Femur (tissue), 1 donor: ENCODE data around the gene C14orf93.
A peak's percentile ranks its signal among the peaks of the same experiment; 100 is the strongest.

Source experiments
- DNase-seq: peaks from one replicate; pipeline ENCODE4 v3.0.0-alpha.2; 2017

Gene C14orf93

DNA sequence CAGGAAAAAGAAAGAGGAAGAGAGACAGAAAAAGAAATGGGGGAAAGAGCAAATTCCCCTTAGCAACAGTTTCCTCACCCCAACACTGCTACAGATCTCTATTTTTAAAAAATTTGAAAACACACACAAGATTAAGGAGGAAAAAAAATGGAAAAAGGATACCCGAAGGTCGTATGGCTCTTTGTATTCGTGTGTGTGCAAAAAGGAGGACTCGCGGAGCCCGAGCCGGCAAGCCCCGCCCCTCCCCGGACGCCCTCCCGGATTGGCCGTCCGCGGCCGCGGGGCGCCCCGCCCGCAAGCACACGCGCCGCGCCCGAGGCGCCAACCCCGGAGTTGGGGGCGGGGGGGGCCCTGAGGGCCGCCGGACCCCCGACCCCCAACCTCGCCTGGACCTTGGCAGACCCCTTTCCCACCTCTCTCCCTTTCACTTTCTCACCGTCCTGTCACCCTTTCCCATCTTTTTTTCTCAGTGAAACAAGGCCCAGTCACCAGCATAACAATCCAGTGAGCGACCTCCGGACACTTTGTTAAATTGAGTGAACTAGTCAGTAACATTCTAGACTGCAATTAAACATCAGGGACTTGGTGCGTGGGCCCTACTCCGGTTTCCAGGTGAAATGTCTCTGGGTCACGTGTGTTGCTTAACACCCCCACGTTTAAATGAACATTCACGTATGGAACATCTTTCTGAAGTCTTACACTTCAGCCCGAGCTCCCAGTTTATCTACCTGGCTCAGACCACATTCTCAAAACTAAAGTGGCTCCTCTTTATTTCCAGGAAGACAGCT, at the start of gene C14orf93:
TSS of gene C14orf93 (minus strand) at position 205 of the 788 bp plus-strand sequence. CDS start 11,120 bp downstream, outside the sequence.
- peak; percentile 90 for DNase-seq

DNA sequence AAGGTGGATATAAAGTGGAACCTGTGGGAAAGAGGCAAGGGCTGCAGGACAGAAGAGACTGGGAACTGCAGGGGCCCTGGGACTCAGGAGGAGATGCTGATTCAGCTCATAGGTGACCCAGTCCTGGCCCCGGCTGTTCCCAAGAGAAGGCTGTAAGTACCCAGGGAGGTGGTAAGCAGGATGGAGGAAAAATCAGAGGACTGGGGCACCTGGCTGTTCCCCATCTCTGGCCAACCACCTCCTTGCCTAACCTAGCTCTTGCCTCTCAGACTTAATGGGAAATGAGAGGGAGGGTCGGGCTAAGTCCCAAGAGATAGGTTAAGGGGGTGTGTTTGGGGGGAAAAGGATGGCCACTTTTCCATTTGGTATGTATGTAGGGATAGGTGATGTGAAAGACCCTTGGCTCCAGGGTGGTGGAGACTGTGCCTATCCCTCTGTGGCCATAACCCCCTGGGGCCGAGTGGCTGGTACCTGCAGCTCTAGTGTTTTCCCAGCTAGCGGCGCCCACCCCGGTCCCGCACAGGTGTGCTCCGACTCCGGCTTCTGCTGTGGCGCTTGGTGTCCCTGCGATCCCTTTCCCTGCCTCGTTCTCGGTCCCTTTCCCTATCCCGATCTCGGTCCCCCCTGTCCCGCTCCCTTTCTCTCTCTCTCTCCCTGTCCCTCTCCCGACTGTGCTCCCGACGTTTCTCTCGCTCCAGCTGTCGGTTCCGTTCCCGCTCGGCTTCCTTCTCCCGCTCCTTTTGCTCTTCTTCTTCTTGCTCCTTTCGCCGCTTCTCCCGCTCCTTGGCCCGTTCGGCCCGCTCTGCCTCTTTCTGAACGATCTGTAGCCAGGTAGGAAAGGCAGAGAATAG, 48.9 kb upstream of the C14orf93 start:
- DNase-seq, result peak; percentile 19

- peak; percentile 93 for DNase-seq
These were observed 48.1 kb upstream of the C14orf93 start for GRCh38 chr14:23057757-23058653.

- DNase-seq, result peak; percentile 87
These were observed 47.2 kb upstream of the C14orf93 start, which contains the start of gene CDH24 for GRCh38 chr14:23056956-23057756. Gene CDH24, minus strand, starts transcription at chr14:23057520. Its CDS starts 1,787 bp downstream, at chr14:23055733.

DNA sequence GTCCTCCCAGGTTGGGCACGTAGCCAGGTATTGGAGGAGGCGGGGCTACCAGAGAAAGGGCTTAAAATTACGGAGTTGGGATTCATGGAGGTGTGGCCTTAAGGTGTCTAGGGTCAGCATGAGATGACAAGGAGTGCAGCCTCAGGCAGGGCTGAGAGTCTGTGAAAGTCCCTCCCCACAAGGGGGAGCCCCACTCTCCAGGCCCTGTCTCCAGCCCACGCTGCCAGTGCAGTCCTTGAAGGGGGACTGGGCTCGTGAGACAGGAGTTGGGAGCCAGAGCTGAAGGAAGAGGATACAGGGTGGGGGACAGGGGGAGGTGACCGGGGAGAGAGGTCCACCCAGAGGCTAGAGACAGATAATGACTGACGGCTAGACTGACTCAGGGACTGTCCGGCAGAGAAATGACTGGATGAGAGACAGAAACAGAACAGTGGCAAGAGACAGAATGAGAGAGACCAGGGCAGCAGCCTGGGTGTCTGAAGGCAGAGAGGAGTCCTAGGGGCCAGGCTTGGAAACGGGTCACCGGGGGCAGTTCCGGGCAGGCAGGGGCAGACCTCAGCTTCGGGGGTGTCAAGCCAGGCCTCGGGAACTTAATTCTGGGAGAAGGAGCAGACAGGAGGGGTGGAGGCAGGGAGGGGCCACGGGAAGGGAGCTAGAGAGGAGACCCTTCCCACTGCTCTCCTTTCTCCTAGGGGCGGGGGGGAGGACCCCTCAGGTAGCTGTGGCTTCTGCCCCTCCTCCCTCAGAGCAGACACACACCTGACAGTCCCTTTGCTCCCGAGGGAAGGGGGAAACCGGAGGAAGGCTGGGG, 46.4 kb upstream of the C14orf93 start:
- DNase-seq, result peak; percentile 71

DNA sequence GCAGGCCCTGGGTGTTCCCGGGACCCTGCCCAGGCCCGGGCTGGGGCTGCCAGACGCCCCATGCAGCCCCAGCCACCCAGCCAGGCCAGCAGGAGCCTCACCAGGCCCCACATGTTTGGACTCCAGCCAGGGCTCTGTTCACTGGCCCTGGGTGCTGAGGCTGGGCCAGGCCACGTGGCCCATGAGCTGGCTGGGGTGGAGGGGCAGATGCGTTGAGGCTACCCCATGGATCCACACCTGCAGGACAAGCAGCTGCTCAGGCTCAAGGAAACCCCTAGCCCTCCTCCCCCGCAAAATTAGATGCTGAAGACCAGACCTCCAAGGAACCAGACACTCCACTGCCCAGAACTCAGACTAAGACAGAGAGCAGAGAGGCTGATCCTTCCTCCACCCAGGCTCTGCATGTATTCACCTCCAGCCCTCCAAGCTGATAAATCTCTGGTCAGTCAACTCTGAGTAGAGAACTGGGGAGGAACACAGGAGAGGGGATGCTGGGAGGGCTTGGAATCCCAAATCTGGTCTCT, 45.7 kb upstream of the C14orf93 start:
- no peak for DNase-seq

DNA sequence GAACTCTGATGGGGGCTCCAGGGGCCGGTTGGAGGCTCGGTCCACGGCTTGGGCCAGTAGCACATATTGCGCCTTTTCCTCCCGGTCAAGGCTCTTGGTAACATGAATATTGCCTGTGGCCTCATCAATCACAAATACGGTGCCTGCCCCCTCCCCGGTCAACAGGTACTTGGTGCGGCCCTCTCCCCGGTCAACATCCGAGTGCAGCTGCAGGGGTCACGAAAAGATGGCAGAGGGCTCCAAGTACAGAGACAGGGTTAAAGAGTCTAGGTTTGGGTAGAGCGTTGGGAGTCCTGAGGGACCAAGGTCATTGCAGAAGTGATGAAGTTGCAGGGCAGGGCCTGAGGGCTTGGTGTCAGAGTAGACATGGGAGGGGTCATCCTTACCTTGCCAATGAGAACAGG, 45.2 kb upstream of the C14orf93 start:
- DNase-seq, result no peak

DNA sequence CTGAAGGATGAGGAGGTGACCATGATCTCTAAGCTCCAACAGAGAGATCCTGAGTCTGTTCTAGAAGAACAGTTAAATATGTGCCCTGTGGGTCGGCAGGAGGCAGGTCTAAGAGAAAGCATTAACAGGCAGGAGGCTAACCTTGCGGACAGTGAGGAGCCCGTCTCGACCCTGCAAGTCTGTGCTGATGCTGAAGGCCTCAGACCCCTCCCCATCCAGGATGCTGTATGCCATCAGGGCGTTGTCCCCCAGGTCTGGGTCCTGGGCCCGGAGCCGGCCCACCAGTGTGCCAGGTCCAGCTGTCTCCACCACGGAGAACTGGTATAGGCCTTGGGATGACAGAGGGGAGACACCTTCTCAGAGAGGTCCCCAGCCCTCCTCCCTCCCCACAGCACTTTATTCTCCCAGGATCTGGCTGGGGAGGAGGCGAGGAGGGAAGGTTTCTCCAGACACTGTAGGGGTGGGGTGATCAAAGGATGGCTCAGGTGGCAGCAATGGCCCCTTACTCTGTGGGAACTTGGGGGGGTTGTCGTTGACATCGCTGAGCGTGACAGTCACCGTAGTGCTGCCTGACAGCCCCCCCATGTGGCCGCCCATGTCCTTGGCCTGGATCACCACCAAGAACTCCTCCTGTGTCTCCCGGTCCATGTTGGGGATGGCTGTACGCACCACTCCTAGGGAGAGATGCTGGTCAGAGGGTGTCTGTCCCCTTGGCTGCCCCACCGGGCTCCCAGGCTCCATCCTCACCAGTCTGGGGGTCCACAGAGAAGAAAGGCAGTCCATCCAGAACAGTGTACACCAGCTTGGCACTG, 44.3 kb upstream of the C14orf93 start:
- no peak for DNase-seq

- DNase-seq, result no peak
These were observed 43.5 kb upstream of the C14orf93 start for GRCh38 chr14:23053426-23053825.

- no peak for DNase-seq
These were observed 42.7 kb upstream of the C14orf93 start for GRCh38 chr14:23052671-23053070.

- no peak for DNase-seq
These were observed 42.3 kb upstream of the C14orf93 start for GRCh38 chr14:23052182-23052623.

DNA sequence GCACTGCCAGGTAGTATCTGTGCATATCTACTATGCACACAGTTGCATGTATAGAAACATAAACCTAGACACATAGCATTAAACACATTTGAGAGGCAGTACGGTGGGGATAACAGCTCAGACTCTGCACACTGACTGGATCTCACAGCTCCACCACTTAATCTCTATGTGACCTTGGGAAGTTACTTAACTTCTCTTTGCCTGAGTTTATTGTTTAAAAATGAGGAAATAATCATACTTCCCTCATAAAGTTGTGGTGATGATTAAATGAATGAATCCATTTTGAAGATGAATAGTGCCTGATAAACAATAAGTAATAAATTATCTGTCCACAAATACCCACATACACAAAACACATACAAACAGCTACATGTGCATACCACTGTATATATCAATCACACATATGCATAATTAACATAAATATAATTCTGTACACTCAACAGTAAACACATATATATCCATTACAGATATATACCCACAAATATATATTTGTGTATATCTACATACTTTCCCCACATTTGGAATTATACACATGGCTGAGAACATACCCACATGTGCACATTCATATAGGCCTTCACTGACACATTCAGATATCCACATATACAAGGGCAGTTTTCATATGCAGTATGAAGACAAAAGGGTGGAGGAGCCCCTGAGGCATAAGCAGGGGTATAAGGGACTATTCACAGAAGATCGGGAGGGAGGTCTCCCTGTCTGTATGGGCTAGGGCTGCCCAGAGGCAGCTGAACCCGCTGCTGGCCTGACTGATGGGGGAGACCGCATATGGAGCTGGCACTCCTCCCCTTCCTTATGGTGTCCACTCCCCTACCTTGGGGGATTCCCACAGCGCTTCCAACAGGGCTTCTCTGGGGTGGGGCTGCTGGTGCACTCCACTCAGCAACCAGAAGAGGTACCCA, 41.5 kb upstream of the C14orf93 start:
- no peak for DNase-seq

- DNase-seq, result no peak
These were observed 39.1 kb upstream of the C14orf93 start for GRCh38 chr14:23049011-23049410.

DNA sequence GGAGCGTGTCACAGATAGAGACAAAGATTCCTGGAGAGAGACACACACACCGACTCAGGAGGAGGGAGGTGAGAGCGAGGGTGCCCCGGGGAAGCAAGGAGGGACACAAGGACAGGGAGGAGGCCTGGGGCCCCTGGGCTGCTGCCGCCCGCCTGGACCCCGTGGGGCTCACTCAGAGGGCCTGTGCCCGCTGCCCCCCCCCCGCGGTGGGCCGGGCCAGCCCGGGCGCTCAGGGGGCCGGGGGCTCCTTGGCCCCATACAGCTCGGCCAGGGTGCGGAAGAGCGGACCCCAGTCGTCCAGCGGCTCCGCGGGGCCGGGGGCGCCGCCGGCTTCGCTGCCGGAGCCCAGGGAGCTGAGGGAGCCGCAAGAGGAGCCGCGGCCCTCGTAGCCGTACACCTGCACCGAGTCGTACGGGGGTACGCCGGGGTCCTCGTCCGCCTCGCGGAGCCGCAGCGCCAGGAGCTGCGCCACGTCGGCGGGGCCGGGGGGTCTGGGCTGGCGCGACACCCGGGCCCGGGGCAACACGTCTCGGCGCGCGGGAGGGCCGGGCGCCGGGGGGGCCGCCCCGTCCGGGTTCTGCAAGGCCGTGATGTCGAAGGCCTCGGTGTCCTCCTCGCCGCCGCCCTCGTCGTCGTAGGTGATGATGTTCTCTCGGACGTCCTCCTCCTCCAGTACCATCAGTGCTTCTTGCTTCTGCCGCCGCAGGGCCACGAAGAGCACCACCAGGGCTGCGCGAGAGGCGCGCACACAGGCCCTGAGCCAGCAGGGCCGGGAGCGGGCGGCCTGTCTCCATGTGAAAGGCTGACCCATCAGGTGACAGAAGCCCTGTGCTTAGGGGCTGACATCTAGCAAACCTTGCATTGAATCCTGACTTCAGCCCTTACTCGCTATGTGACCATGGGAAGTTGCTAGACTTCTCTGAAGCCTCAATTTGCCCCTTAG, 38.1 kb upstream of the C14orf93 start:
- no peak for DNase-seq

- no peak for DNase-seq
These were observed 37.2 kb upstream of the C14orf93 start for GRCh38 chr14:23047034-23047634.

DNA sequence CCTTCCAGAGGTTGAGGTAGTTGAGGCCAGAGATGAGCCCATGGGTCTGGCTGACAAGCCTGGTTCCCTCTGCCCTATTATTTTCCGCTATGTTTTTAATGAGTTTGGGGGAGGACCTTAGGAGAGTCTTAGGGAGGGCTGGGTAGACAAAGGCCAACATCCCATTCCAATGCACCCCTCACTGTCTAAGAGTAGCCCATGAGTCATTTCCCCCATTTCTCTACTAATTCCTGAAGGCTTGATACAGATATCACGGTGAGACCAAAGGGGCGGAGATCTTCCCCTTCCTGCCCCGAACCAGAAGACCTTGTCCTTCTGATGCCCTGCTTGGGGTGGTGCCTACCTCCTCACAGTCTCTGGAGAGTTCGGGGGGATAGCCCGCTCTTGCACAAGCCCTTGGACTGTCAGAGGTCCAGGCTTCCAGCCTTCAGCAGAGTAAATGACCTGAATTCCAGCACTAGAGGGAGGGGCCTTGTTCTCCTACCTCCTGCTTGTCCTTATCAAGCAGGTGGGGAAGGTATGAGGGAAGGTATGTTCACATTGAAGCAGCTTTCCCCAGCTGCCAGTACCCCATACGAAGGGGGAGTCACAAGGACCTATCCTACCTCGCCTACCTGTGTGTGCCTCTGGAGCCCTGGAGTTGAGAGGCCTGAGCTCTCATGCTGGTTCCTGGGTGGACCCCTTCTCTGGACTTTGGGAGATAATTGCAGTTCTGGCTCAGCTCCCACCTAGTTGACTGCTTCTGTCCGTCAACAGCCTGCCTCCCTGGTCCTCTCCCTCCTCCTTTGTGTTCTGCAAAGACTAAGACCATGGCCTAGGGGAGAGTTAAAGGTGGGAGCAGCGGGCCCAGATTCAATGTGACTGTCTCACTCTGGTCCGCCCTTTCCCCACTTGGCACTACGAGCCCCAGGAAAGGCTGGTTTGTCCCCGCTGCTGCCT, 35.7 kb upstream of the C14orf93 start:
- no peak for DNase-seq
